K562 (cell line): ENCODE measurements around the gene STXBP6. TPM values are rescaled to one million over a fixed set of nuclear protein-coding genes. Genes with fewer than 3 reads are reported as not detected.

Experiments used
- ATAC-seq: fragments of 200-7000 bp; cut with Tn5 transposase; 3 replicates; pipeline ENCODE4 v1.9.1; 2020; ENCODE audit warnings: moderate library complexity
- BruUV-seq: library from RNA; stranded (reverse); fragments of 400-500 nt; replicated peaks from 2 replicates; lab custom pipeline; 2021; lab: Mats Ljungman, UMichigan
- CTCF ChIA-PET: fragments of 300-600 bp; formaldehyde crosslinking; extraction: SDS; loops from one replicate; lab custom pipeline; 2021; ENCODE audit warnings: low intra/inter-chr PET ratio; lab: Yijun Ruan, JAX
- POLR2A ChIA-PET: fragments of 300-600, 350-650 bp; sonication (Branson Sonifier 250); formaldehyde crosslinking; extraction: SDS; loops from one replicate; lab custom pipeline; 2021; ENCODE audit warnings: antibody characterized with exemption, inconsistent platforms; lab: Yijun Ruan, JAX
- DNase-seq, 4 experiments: peaks; one replicate each; pipeline versions ENCODE4 v3.0.0 to v3.0.0-alpha.2; 2011 to 2018; ENCODE audit warnings: low spot score in 3 of 4, mixed read lengths in 3 of 4; ENCODE audit errors: extremely low read depth in 1 of 4
- FAIRE-seq: peaks from 2 replicates; lab custom pipeline; 2011; peaks lifted over from hg19 to GRCh38; lab: Jason Lieb, UNC
- H2AFZ ChIP-seq: 2 replicates; pipeline ENCODE4 v1.6.0; 2011; ENCODE audit warnings: low read depth, low read length, control low read depth, inconsistent platforms
- H3K27ac ChIP-seq: fragments of 200-600 bp; 3 replicates; pipeline ENCODE4 v1.8.0; 2011; ENCODE audit warnings: low read depth, mild to moderate bottlenecking, control low read depth, inconsistent platforms, low read length, moderate library complexity, mixed read lengths; ENCODE audit errors: extremely low read depth
- H3K27me3 ChIP-seq, 2 experiments: fragments of 300-600 bp in 1 of 2; 2 replicates in 1 of 2; 3 replicates in 1 of 2; pipeline versions ENCODE4 v1.6.0 to v1.8.0; 2011; ENCODE audit warnings: inconsistent platforms in 2 of 2, low read length in 2 of 2, mild to moderate bottlenecking in 1 of 2, mixed read lengths in 1 of 2, moderate library complexity in 1 of 2; ENCODE audit not compliant: control insufficient read depth in 2 of 2, insufficient read depth in 2 of 2
- H3K36me3 ChIP-seq: fragments of 300-600 bp; 3 replicates; pipeline ENCODE4 v1.8.0; 2011; ENCODE audit warnings: mild to moderate bottlenecking, low read length, inconsistent platforms; ENCODE audit not compliant: control insufficient read depth, insufficient read depth
- H3K4me1 ChIP-seq, 2 experiments: fragments of 200-600 bp in 1 of 2; replicated peaks in 1 of 2; 2 replicates in 1 of 2; 3 replicates in 1 of 2; pipeline versions ENCODE4 v1.5.1 to v1.8.0; 2011; ENCODE audit warnings: inconsistent platforms in 2 of 2, low read length in 2 of 2, mild to moderate bottlenecking in 1 of 2, mixed read lengths in 1 of 2, moderate library complexity in 1 of 2; ENCODE audit not compliant: control insufficient read depth in 2 of 2, insufficient read depth in 2 of 2
- H3K4me2 ChIP-seq: 2 replicates; pipeline ENCODE4 v1.6.1; 2011; ENCODE audit warnings: low read length, control low read depth, inconsistent platforms, mixed read lengths; ENCODE audit not compliant: insufficient read depth
- H3K4me3 ChIP-seq: fragments of 200-600 bp; sonication (generic), shearing (Covaris generic); 2 replicates; pipeline ENCODE4 v1.5.1; 2016; ENCODE audit warnings: control low read depth, inconsistent platforms
- H3K79me2 ChIP-seq: fragments of 200-600 bp; 3 replicates; pipeline ENCODE4 v1.8.0; 2011; ENCODE audit warnings: low read length, inconsistent platforms; ENCODE audit not compliant: control insufficient read depth, insufficient read depth
- H3K9ac ChIP-seq, 2 experiments: 2 replicates each; pipeline versions ENCODE4 v1.6.0 to v1.6.1; 2011; ENCODE audit warnings: low read depth in 2 of 2, low read length in 2 of 2, control low read depth in 1 of 2, inconsistent platforms in 1 of 2, mild to moderate bottlenecking in 1 of 2, mixed read lengths in 1 of 2; ENCODE audit not compliant: insufficient read depth in 1 of 2
- H3K9me1 ChIP-seq: one replicate; pipeline ENCODE4 v1.6.0; 2011; ENCODE audit warnings: inconsistent platforms, mild to moderate bottlenecking, low read length, moderate library complexity; ENCODE audit not compliant: control insufficient read depth, insufficient read depth
- H3K9me3 ChIP-seq: replicated peaks from 2 replicates; pipeline ENCODE4 v1.5.1; 2011; ENCODE audit warnings: low read depth, low read length, inconsistent platforms; ENCODE audit not compliant: control insufficient read depth, insufficient read depth
- H4K20me1 ChIP-seq: replicated peaks from 2 replicates; pipeline ENCODE4 v1.6.1; 2011; ENCODE audit warnings: low read length, inconsistent platforms, mixed read lengths; ENCODE audit not compliant: control insufficient read depth, insufficient read depth
- EWSR1 ChIP-seq: fragments of 450-650 bp; IDR thresholded peaks from 2 replicates; pipeline ENCODE4 v1.6.1; 2018; ENCODE audit warnings: borderline replicate concordance, mild to moderate bottlenecking, low read depth, moderate library complexity; ENCODE audit not compliant: partially characterized antibody
- NFYB ChIP-seq: IDR thresholded peaks from 2 replicates; pipeline ENCODE4 v1.6.1; 2011; ENCODE audit warnings: mild to moderate bottlenecking, moderate library complexity; ENCODE audit not compliant: insufficient read length; ENCODE audit errors: extremely low read depth
- RBM17 ChIP-seq: fragments of 200-400 bp; formaldehyde crosslinking; IDR thresholded peaks from 2 replicates; pipeline ENCODE4 v1.6.1; 2017; ENCODE audit warnings: low read depth, mild to moderate bottlenecking, low read length, borderline replicate concordance
- TAF1 ChIP-seq: IDR thresholded peaks from 2 replicates; pipeline ENCODE4 v1.6.1; 2011; ENCODE audit warnings: mild to moderate bottlenecking, low read length, moderate library complexity; ENCODE audit not compliant: insufficient read depth, control insufficient read depth, severe bottlenecking; ENCODE audit errors: extremely low read depth
- ZBTB43 ChIP-seq: sonication (generic); formaldehyde crosslinking; IDR thresholded peaks from 2 replicates; pipeline ENCODE4 v1.8.0; 2023; ENCODE audit warnings: mild to moderate bottlenecking, missing genetic modification reagents
- WGBS: fragments of 100-300 bp; shearing (Covaris generic); methylation state at CpG from one replicate; pipeline ENCODE4 v1.1.6; 2016; ENCODE audit warnings: low coverage, mixed read lengths; ENCODE audit not compliant: insufficient coverage; ENCODE audit errors: missing lambda C conversion rate; 5-methylcytosine and 5-hydroxymethylcytosine counted together
- in situ Hi-C: fragments of 300-500 bp; cut with MboI; formaldehyde crosslinking; loops from 4 replicates; pipeline ENCODE4 v1.15.0; 2018; ENCODE audit warnings: inconsistent platforms, mixed read lengths
- intact Hi-C: fragments of 100-400 bp; cut with micrococcal nuclease; formaldehyde crosslinking; loops from 2 replicates; pipeline ENCODE4 v1.14.2; 2022
- polyA plus RNA-seq, 8 experiments: library from polyadenylated mRNA; depleted of rRNA in 4 of 8; stranded (reverse) in 5 of 8; unstranded in 3 of 8; fragments of >200 nt; fragmentation: Nextera tagmentation in 2 of 8; fragmentation: Illumina TruSeq in 1 of 8; extraction: Ambion mirVana in 2 of 8; extraction: Trizol in 1 of 8; gene quantifications; 2 replicates each; pipeline versions ENCODE4 v1.2.1 to v1.2.3, GENCODE V29; 2011 to 2014; ENCODE audit warnings: inconsistent platforms in 1 of 8, missing spikeins in 1 of 8
- total RNA-seq, 7 experiments: library from RNA; depleted of rRNA in 6 of 7; stranded (reverse); fragments of >200 nt in 6 of 7; fragmentation: Illumina TruSeq in 2 of 7; extraction: Trizol in 2 of 7; gene quantifications; 2 replicates each; pipeline versions ENCODE4 v1.2.1 to v1.2.3, GENCODE V29; 2011 to 2021; ENCODE audit warnings: low replicate concordance in 1 of 7

Gene STXBP6
- total and polyA plus RNA-seq, 9 of the 15 experiments (the other 6 are each of a cell fraction or from before 2014, with no cell fraction given): 0.27 to 0.89 (median 0.59) TPM

GRCh38 chr14:24883576-24883975 is 166.4 kb downstream of the STXBP6 start:
- Histone ChIP-seq H4K20me1 (no peaks in the 10 kb centered on the region), H3K9ac (no peak overlapping the region), H3K79me2 (no peaks in the 10 kb centered on the region), H3K36me3 (no peaks in the 10 kb centered on the region), H3K27ac (no peak overlapping the region), H3K4me2 (no peak overlapping the region), H3K27me3 (no peaks in the 10 kb centered on the region), H3K4me3 (no peak overlapping the region), H3K4me1 (no peaks in the 10 kb centered on the region), H3K9me3 (no peaks in the 10 kb centered on the region), H2AFZ (no peak overlapping the region), H3K9me1 (no peaks in the 10 kb centered on the region)
- ChIA-PET CTCF (no interaction called here), POLR2A (no interaction called here)
- ATAC-seq (no peak), DNase-seq (no peak), FAIRE-seq (no peak)
- in situ Hi-C loops: no loop called here
- intact Hi-C loops: no loop called here
- BruUV-seq: no TSS peak
- TF ChIP-seq RBM17 (no peak), NFYB (no peak), ZBTB43 (CRISPR knock-in tag) (no peak), TAF1 (no peak), EWSR1 (no peak)
- 0% methylated on average over 2 of the region's 2 CpGs for WGBS
